Stimulated activated memory B cell treated with anti-CD40 and anti-IgM and Interleukin-4, amounts not matched to agents 10 μg/mL and 1 μg/mL and 100 μg/mL, for 72 hours (primary cell): ENCODE measurements around the gene C1QTNF4.
A peak's percentile ranks its signal among the peaks of the same experiment; 100 is the strongest.
"Not testable (repeated sequence)": the region's sequence is repeated elsewhere in the genome, so short reads cannot be mapped to it uniquely, and the experiment has no call there.

Experiments
- ATAC-seq: fragments of 150-1000 bp; cut with Tn5 transposase; 2 replicates; pipeline ENCODE4 v1.10.0; 2021
- H3K27ac Mint-ChIP-seq: one replicate; pipeline ENCODE4 v1.8.0; 2022; ENCODE audit warnings: mild to moderate bottlenecking, mixed read lengths
- H3K27me3 Mint-ChIP-seq: one replicate; pipeline ENCODE4 v1.8.0; 2022; ENCODE audit warnings: mixed read lengths
- H3K36me3 Mint-ChIP-seq: one replicate; pipeline ENCODE4 v1.8.0; 2022; ENCODE audit warnings: mixed read lengths
- H3K4me1 Mint-ChIP-seq: one replicate; pipeline ENCODE4 v1.8.0; 2022; ENCODE audit warnings: mixed read lengths
- H3K4me3 Mint-ChIP-seq: one replicate; pipeline ENCODE4 v1.8.0; 2022; ENCODE audit warnings: mild to moderate bottlenecking, moderate library complexity, mixed read lengths
- H3K9me3 Mint-ChIP-seq: one replicate; pipeline ENCODE4 v1.8.0; 2022; ENCODE audit warnings: mixed read lengths

C1QTNF4 gene

DNA sequence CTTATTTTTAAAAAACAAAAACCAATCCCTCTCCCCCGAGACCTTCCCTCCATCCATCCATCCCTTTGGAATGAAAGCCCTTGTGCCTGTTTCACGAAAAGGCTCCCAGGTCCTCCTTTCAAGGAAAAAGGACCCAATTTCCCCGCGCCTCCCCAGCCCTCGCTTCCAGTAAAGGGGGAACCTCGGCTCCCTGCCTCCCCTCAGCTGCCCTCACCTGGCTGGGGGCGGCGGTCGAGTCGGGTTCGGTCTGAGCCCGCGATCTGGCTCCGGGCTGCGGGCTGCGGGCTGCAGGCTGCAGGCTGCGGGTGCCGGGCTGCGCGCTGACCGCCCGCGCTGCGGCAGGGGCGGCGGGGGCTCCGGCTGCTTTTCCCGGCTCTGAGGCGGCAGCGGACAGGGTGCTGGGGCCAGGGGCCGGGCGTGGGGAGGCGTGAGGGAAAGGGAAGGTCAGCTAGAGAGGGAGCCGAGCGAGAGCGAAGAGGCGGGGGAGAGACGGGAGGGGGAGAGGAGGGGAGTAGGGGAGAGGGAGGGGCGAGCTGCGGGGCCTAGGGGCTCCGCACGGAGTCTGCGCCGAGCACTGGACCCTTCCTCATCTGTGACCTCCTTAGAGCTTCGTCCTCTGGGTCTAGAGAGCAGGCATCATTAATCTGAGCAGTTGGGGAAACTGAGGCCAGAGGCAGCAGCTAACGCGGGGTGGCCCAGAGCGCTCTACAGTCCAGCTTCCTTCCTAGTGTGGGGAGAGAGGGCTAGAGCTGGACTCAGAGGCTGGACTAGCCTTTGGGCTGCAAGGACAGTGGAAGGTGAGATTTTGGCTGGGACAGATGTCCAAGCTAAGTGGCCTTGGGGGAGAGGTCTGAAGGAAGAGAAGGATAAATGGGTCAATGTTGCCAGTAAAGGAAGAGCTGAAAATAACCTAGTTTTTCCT lies at the start of gene C1QTNF4:
C1QTNF4 (minus strand) TSS at position 478 of the 922 bp plus-strand sequence. CDS start 3,601 bp downstream, outside the sequence.
- ATAC-seq: no peak
- peaks cover 35% of the 10 kb centered on the region for H3K27me3 Mint-ChIP-seq
- peaks cover 11% of the 10 kb centered on the region for H3K4me1 Mint-ChIP-seq
- peaks cover 4% of the 10 kb centered on the region for H3K36me3 Mint-ChIP-seq
- no peak within 1 kb of the TSS for H3K4me3 Mint-ChIP-seq
- H3K27ac Mint-ChIP-seq: no peak within 1 kb of the TSS
- no peaks in the 10 kb centered on the region for H3K9me3 Mint-ChIP-seq

DNA sequence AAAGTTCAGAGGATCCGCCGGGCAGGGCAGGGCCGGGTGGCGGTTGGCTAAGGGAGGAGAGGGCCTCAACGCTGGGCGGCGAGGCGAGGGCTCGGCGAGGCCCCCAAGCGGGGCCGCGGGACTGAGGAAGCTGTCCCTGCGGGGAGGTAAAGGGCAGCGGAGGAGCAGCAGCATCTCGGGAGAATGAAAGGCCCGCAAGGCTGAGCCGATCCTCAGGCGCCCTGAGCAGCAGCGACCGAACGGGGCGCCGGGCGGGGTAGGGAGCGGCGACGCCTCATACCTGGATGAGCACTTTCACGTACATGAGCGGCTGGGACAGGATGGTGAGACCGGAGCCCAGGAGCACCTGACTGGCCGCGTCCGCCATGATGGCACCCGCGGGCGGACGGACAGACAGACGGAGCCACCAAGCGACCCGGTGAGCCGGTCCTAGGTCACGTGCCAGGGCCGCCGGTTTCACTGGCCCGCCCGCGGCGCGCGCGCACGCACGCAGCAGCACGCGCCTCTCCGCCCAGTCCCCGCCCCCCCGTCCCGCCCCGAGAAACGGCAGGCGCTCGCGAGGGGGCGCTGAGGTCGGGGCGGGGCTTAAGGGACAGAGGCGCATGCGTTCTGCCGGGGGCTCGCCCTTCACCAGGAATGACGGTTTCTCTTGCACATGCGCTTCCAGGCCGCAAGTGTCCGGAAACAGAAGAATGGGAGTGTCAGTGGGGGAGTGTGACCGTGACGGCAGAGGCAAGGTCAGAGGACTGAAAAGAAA lies 48.1 kb upstream of the C1QTNF4 start, which contains the start of gene MTCH2:
MTCH2 (minus strand) TSS at position 461 of the 757 bp plus-strand sequence; CDS start at position 367, 94 bp downstream.
- peak; percentile 97 for ATAC-seq
- H3K4me1 Mint-ChIP-seq: peaks cover 28% of the 10 kb centered on the region
- H3K36me3 Mint-ChIP-seq: peaks cover 13% of the 10 kb centered on the region
- H3K27ac Mint-ChIP-seq: peak within 1 kb of the TSS; percentile 96
- H3K27me3 Mint-ChIP-seq: no peaks in the 10 kb centered on the region
- no peaks in the 10 kb centered on the region for H3K9me3 Mint-ChIP-seq
- peak within 1 kb of the TSS; percentile 97 for H3K4me3 Mint-ChIP-seq

- H3K27ac Mint-ChIP-seq: peak overlapping the region; percentile 96
- H3K4me1 Mint-ChIP-seq: peaks cover 28% of the 10 kb centered on the region
- ATAC-seq: no peak
- no peaks in the 10 kb centered on the region for H3K27me3 Mint-ChIP-seq
- peak overlapping the region; percentile 97 for H3K4me3 Mint-ChIP-seq
- peaks cover 13% of the 10 kb centered on the region for H3K36me3 Mint-ChIP-seq
- no peaks in the 10 kb centered on the region for H3K9me3 Mint-ChIP-seq
Observed at GRCh38 chr11:47641600-47642098, 47.4 kb upstream of the C1QTNF4 start.

DNA sequence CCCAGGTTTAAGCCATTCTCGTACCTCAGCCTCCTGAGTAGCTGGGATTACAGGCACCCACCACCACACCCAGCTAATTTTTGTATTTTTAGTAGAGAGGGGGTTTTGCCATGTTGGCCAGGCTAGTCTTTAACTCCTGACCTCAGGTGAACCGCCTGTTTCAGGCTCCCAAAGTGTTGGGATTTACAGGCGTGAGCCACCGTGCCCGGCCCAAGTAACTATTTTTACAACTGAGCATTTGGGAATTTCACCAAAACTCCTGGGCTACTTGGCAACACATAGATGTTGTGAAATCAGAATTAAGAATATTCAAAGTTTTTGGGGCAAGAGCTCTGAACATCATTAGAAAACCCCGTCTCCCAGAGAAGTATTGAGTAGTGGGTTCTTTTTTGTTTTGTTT lies 46.3 kb upstream of the C1QTNF4 start:
- H3K4me1 Mint-ChIP-seq: peaks cover 28% of the 10 kb centered on the region
- ATAC-seq, H3K9me3 Mint-ChIP-seq, H3K27me3 Mint-ChIP-seq, H3K27ac Mint-ChIP-seq: not testable (repeated sequence)
- peaks cover 17% of the 10 kb centered on the region for H3K36me3 Mint-ChIP-seq
- peak overlapping the region; percentile 97 for H3K4me3 Mint-ChIP-seq

DNA sequence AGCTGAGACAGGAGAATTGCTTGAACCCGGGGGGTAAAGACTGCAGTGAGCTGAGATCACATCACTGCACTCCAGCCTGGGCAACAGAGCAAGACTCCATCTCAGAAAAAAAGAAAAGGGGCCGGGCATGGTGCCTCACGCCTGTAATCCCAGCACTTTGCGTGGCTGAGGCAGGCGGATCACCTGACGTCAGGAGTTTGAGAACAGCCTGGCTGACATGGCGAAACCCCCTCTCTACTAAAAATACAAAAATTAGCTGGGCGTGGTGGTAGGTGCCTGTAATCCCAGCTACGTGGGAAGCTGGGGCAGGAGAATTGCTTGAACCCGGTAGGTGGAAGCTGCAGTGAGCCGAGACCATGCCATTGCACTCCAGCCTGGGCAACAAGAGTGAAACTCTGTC lies 42.1 kb upstream of the C1QTNF4 start:
- ATAC-seq, H3K9me3 Mint-ChIP-seq, H3K27me3 Mint-ChIP-seq, H3K4me3 Mint-ChIP-seq, H3K27ac Mint-ChIP-seq: not testable (repeated sequence)
- Mint-ChIP-seq H3K4me1 (peaks cover 13% of the 10 kb centered on the region), H3K36me3 (peaks cover 40% of the 10 kb centered on the region)

GRCh38 chr11:47631473-47631872 lies 37.3 kb upstream of the C1QTNF4 start:
- H3K4me3 Mint-ChIP-seq: no peak overlapping the region
- no peak overlapping the region for H3K27ac Mint-ChIP-seq
- no peaks in the 10 kb centered on the region for H3K4me1 Mint-ChIP-seq
- no peaks in the 10 kb centered on the region for H3K9me3 Mint-ChIP-seq
- ATAC-seq: no peak
- no peaks in the 10 kb centered on the region for H3K27me3 Mint-ChIP-seq
- peaks cover 64% of the 10 kb centered on the region for H3K36me3 Mint-ChIP-seq

GRCh38 chr11:47628026-47628425 lies 33.8 kb upstream of the C1QTNF4 start:
- ATAC-seq: no peak
- Mint-ChIP-seq H3K9me3 (no peaks in the 10 kb centered on the region), H3K4me3 (no peak overlapping the region), H3K27me3 (no peaks in the 10 kb centered on the region), H3K27ac (no peak overlapping the region), H3K4me1 (no peaks in the 10 kb centered on the region), H3K36me3 (peaks cover 58% of the 10 kb centered on the region)

GRCh38 chr11:47626234-47626633 lies 32.0 kb upstream of the C1QTNF4 start:
- no peak for ATAC-seq
- H3K27ac Mint-ChIP-seq: no peak overlapping the region
- no peaks in the 10 kb centered on the region for H3K4me1 Mint-ChIP-seq
- no peak overlapping the region for H3K4me3 Mint-ChIP-seq
- no peaks in the 10 kb centered on the region for H3K27me3 Mint-ChIP-seq
- H3K9me3 Mint-ChIP-seq: no peaks in the 10 kb centered on the region
- peaks cover 66% of the 10 kb centered on the region for H3K36me3 Mint-ChIP-seq

- Mint-ChIP-seq H3K4me1 (no peaks in the 10 kb centered on the region), H3K9me3 (no peaks in the 10 kb centered on the region), H3K27ac (no peak overlapping the region), H3K36me3 (peaks cover 44% of the 10 kb centered on the region), H3K4me3 (no peak overlapping the region), H3K27me3 (no peaks in the 10 kb centered on the region)
- no peak for ATAC-seq
Observed at GRCh38 chr11:47620836-47621378, 26.7 kb upstream of the C1QTNF4 start.

DNA sequence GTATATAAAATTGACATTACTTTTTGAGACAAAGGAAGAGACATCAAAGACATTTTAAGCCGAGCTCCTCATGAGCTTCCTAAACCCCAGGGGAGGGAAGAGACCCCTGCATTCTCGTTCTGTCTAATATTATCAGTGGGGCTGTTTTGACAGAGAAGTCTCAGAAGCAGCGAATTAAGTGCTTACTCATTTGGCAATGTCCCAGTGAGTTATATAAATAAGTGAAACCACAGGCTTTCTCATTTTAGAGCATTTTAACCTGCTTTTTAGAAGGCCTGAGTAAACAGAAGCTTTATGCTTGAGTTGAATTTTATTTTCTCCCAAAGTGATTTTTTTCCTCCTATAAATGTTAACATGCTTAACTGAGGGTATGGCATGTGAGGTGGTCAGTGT lies 23.2 kb upstream of the C1QTNF4 start:
- Mint-ChIP-seq H3K27ac (no peak overlapping the region), H3K36me3 (peaks cover 31% of the 10 kb centered on the region), H3K4me3 (no peak overlapping the region)

GRCh38 chr11:47616726-47617416 lies 22.7 kb upstream of the C1QTNF4 start:
- ATAC-seq: no peak
- Mint-ChIP-seq H3K4me3 (no peak overlapping the region), H3K27ac (no peak overlapping the region), H3K4me1 (peaks cover 2% of the 10 kb centered on the region), H3K36me3 (peaks cover 26% of the 10 kb centered on the region), H3K9me3 (no peaks in the 10 kb centered on the region), H3K27me3 (no peaks in the 10 kb centered on the region)

More for the DNA sequence above, 23.2 kb upstream of the C1QTNF4 start:
- H3K9me3 Mint-ChIP-seq: no peaks in the 10 kb centered on the region
- no peaks in the 10 kb centered on the region for H3K4me1 Mint-ChIP-seq
- no peaks in the 10 kb centered on the region for H3K27me3 Mint-ChIP-seq
- no peak for ATAC-seq

GRCh38 chr11:47615249-47615648 lies 21.0 kb upstream of the C1QTNF4 start:
- Mint-ChIP-seq H3K27me3 (no peaks in the 10 kb centered on the region), H3K27ac (no peak overlapping the region), H3K4me1 (peaks cover 15% of the 10 kb centered on the region), H3K36me3 (peaks cover 13% of the 10 kb centered on the region), H3K9me3 (no peaks in the 10 kb centered on the region), H3K4me3 (no peak overlapping the region)
- ATAC-seq: no peak

DNA sequence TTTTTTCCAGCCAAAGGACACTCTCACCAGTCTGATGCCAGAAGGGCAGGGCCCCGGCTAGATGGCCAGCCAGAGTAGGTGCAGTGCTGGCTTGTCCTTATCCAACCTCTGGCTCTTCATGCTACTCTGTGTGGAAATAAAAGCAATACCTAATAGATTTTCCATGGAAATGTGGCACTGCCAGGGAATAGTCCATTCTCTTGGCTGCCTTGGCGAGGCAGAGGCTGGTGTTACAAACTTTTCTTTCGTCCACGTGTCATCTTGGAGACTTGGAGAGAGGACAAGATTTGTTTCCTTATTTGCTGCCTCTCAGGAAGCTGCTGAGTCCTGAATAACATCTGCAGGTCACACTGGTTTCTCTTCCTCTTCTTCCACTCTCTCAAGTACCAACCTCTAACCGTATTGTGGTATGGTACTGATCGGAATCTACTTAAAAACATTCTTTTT lies 17.2 kb upstream of the C1QTNF4 start:
- Mint-ChIP-seq H3K27me3 (no peaks in the 10 kb centered on the region), H3K9me3 (no peaks in the 10 kb centered on the region), H3K27ac (peak overlapping the region; percentile 58), H3K4me1 (peaks cover 15% of the 10 kb centered on the region), H3K4me3 (no peak overlapping the region), H3K36me3 (peaks cover 10% of the 10 kb centered on the region)
- ATAC-seq: peak; percentile 93

DNA sequence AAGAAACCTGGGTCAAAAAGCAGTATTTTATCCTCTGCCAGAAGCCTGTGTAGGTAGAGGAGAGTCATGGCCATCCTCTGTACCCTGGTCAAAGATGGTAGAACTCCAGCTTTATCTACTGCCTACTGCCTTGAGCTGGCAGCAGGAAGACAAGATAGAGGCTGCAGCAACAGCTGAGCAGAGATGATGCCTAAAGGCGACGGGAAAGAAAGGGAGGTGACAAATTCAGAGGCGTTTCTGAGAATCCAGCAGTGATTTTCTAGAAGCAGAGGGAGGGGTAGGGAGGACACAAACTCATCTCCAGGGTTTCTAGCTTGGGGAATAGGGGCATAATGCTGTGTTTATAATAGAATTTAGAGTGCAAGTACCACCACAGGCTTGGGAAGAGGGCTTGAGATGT lies 15.5 kb upstream of the C1QTNF4 start:
- Mint-ChIP-seq H3K36me3 (peaks cover 23% of the 10 kb centered on the region), H3K27me3 (no peaks in the 10 kb centered on the region), H3K4me1 (peaks cover 15% of the 10 kb centered on the region), H3K9me3 (no peaks in the 10 kb centered on the region), H3K27ac (no peak overlapping the region), H3K4me3 (no peak overlapping the region)
- no peak for ATAC-seq
